ACHN (cell line): ENCODE measurements around the gene ACTR3.

Experiments
- DNase-seq: peaks from one replicate; pipeline ENCODE4 v3.0.0-alpha.2; 2015
- in situ Hi-C: cut with HindIII; loops from 2 replicates; pipeline ENCODE4 v1.10.0; 2017; ENCODE audit warnings: low sequenced_read_pairs, low pct_ligation_motif_present, low pct_unique_long_range_greater_than_20kb

The ACTR3 gene

DNA sequence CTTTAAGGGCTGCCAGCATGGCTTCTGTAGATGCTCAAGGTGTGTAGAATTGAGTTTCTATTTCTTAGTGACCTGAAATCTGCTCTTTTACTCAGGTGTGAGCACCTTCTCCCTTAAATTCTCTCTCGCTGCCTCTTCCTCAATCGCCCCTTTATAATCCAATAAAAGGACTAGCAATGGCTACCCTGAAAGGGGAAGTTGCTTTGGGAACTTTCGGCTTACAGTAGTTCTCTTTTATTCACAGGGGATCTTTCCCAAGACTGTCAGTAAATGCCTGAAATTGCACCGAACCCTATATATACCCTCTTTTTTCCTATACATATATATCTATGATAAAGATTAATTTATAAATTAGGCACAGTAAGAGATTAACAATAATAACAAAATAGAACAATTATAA, 121.8 kb downstream of the ACTR3 start:
- no peak for DNase-seq
- in situ Hi-C loops, result no loop called here
